NOMO-1 treated with dmso at 0.1 percent for 144 hours (cell line): Measurements from ENCODE around the gene MAB21L1.

Experiments used
- DNase-seq: peaks from one replicate; lab custom pipeline; 2025; ENCODE audit not compliant: unreplicated experiment; lab: John Stamatoyannopoulos, UW

MAB21L1 gene

DNA sequence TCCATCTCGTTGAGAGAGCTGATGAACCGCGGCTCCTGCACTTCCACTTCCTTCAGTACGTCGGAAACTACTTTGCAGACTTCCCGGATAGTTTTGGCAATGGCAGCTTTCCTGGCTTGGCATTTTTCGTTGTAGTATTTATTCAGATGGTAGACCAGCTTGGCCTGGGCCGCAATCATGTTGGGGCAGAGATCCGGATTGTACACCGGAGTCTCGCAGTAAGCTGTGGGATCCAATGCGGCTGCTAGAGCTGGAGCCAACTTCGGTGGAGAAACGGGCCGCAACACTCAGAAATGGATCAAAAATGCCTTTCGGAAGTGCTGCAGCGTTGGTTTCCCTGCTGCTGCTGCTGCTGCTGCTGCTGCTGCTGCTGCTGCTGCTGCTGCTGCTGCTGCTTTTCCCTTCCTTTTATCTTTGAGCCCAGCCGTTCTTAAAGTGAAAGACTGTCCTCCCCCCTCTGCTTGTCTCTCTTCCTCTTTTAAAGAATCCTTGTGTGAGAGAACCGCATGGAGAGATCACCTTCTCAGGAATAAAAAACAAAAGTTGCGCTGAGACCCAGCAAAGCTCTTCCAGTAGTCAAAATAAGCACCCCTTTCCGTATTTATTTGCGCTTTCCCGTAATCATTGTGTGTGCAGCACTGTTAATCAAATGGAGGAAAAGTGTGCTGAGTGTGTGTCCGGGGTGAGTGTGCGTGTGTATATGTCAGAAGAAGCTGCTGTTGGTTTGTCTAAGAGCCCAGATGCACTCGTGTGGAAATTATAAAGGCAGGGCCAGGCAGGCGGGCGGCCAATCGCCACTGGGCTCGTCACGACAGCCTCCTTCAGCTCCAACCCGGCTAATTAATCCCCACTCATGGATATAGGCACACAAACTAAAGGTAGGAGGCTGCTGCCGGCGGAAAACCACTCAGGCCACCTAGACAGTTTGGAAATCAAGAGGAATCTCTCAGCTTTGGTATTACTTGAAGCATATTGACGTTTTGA, at the start of gene MAB21L1:
MAB21L1 (minus strand) TSS at position 730 of the 984 bp plus-strand sequence; CDS start at position 179, 551 bp downstream.
- DNase-seq: no peak

- no peak for DNase-seq
These were observed 47.7 kb upstream of the MAB21L1 start for GRCh38 chr13:35524171-35524570.

GRCh38 chr13:35518337-35518946, 42.0 kb upstream of the MAB21L1 start:
- no peak for DNase-seq

GRCh38 chr13:35514801-35515502, 38.5 kb upstream of the MAB21L1 start:
- DNase-seq: no peak

GRCh38 chr13:35514061-35514477, 37.6 kb upstream of the MAB21L1 start:
- DNase-seq: no peak

DNA sequence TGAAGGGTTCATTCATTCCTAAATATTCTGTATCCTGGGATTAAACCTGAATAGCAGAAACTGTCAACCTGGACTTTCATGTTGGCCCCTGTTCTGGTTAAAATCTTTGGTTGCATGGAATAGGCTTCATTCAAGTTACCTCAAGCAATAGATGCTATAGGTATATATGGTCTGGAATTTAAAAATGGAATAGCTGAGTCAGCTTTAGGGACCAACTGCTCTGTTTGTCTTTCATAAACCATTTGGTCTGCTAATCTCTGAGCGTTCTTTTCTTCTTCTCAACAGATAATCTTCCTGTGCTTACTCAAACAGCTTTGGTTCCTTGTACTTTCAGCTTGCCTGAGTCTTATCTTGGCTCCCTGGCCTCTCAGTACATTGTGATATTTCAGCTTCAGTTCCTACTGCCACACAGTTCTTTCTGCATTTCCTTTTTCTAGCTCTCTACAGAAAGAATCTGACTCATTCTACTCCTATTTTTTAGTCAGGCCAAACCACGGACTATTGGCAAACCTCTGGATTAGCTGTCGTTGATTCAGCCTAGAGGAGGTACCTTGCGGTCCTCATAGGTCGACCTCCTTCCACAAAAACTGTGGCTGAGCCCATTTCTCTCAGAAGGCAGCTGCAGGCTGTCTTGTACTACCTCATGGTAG, 35.9 kb upstream of the MAB21L1 start:
- DNase-seq: no peak

DNA sequence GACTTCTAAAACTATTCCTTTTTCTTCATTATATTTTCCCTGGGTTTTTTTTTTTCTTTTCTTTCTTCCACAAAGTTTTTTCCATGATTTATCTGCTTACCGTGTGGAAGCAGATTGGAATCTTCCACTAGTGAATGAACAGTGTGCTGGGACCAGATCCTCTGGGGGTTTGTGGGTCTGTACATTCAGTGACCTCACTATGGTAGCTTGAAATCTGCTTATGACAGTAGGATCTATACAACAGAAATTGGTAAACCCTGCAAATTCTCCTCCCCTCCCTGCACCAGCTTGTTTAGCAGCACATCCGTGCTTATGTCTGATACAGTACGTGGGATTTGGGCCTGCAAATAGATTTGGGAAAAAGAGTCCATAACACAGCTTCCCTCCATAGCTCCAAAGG, 26.0 kb upstream of the MAB21L1 start:
- no peak for DNase-seq

GRCh38 chr13:35501661-35502235, 25.3 kb upstream of the MAB21L1 start:
- DNase-seq: no peak

GRCh38 chr13:35500144-35500543, 23.7 kb upstream of the MAB21L1 start:
- no peak for DNase-seq

- DNase-seq: no peak
These were observed 23.2 kb upstream of the MAB21L1 start for GRCh38 chr13:35499676-35500075.

DNA sequence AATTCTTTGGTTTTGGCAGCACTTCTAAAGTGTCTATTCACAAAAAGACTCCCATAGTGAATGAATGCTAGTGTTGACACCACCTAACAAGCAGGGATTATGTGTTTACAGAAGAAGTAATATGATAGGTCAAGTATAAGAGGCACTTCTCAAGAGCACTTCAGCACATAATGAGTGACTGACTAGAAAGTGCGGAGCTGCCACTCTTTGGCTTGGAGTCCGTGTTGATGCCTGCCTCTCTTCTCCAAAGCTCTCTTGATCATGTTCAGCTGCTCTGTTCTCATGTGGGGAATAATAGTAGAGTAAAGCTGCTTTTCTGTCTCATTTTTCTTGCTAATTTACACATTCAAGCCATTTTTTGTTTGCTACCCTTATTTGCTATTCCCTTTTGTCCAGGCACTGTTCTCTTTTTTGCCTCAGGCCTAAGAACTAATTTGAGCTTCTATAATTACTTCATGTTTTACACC, 22.7 kb upstream of the MAB21L1 start:
- DNase-seq: no peak

DNA sequence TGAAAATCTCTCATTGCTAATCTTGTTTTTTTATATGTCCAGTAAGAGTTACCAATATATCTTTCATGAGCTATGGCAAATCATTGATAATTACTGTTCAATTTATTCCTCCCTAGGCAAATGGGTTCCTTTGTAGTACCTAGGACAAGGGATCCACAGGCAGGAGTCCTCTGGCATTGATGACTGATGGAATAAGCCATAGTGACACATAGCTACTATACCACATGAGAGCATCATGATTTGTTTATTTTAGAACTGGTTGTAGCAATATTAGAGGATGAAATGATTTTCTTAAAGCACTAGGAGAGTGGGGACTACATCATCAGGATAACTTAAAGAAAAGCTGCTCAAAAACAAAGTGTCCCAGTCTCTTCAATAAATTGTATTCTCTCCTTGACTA, 21.7 kb upstream of the MAB21L1 start:
- DNase-seq: no peak

DNA sequence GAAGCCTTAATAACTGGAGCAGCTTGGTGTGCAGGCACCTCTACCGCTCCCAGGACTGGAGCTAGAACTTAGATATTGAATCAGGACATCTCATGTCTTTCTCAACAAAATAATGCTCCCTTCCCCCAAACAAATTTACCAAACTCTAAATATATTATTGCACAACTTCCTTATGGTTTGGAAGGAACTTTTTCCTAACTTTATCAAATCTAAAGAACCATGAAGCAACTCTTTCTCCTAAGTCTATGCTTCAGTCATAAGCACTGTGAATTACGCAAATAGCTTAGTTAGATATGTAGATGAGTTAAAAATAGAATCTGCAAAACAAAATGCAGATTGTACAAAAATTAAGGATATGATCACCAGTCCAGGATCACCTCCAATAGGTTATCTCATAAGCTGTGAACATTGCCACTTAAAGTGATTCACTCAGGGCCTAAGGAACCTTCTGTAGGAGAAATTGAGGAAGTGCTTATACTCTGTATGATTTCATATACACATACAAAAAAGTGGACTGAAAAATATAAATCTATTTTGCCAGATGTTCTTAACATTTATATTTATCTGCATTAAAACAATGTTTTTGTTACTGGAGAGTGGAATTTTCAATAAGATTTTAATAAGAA, 20.4 kb upstream of the MAB21L1 start:
- no peak for DNase-seq

- no peak for DNase-seq
These were observed 19.5 kb upstream of the MAB21L1 start for GRCh38 chr13:35496006-35496405.

DNA sequence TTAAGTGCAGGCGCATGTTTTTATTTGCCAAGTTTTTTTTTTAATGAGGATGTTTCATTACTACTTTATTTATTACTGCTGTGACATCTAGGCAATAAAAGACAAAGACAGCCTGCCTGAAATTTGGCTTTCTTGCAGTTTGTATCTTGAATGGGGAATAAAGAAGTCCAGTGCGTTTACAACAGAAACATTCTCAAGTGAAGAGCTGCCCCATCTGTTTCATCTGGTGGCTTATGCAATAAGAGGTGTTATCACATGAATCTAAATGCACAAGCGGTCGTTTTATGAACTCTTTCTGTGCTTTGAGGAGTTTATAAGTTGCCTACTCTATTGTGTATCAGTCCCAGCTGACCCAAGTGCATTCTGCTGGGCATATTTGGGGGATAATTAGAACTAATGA, 12.6 kb upstream of the MAB21L1 start:
- no peak for DNase-seq

DNA sequence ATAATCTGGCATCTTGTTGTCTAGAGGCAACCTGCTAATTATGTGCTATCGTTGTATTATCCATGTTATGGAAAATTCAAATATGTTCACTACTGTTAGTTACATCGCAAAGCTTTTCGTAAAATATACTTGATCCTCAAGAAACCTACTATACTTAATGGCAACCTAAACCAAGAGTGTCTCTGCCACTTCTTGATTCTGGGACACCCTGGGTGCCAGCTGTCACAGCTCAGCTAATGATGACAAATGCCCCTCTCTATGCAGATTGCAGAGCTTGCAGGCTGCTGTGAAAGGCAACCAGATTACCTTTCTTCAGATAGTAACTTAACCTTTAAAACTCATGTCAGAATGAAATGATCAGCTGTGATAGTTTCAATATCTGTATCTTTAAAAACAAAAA, 8.9 kb upstream of the MAB21L1 start:
- no peak for DNase-seq

DNA sequence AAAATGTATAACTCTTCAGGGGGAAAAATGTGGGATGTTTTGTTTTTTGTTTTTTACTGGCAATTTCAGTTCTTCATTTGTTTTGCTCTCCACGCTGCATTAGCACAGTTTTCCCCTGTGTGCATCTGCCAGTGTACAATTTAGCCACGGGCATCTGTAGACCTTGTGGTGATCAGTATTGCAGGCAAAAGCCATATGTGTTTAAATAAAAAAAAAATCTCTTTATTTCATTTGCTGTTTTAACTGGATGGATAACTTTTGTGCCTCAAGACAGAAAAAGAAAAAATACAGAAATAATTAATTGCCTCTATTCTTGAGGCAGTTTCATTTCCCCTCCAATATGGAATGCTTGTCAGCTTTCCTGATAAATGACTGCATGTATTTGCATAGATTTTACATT, 7.9 kb upstream of the MAB21L1 start:
- no peak for DNase-seq

- no peak for DNase-seq
These were observed 7.3 kb upstream of the MAB21L1 start for GRCh38 chr13:35483761-35484160.

DNA sequence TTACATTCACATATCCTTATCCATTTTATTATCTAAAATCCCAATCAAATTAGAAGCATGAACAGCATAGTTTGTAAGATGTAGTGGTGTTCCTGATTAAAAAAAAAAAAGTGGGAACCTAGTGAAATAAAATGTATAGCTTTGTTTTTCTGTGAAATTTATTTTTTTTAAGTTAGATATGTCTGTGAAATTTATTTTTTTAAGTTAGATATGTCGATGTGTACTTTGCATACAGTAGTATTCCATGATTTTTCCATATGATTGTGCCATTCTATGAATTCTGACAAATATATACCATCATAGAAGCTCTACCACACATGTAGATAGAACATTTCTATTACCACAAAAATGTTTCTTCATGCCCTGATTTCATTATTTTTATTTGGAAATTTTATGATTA, 6.0 kb upstream of the MAB21L1 start:
- no peak for DNase-seq

GRCh38 chr13:35481777-35482176, 5.3 kb upstream of the MAB21L1 start:
- no peak for DNase-seq
